Keratinocyte (primary cell): ENCODE data around the gene IRX4.

ENCODE experiments used
- CTCF ChIP-seq, 3 experiments: IDR thresholded peaks in 1 of 3; conservative IDR thresholded peaks in 1 of 3; optimal IDR thresholded peaks in 1 of 3; 2 replicates in 2 of 3; 3 replicates in 1 of 3; pipeline versions ENCODE3 to v1.5.1; 2011; ENCODE audit warnings: low read length in 3 of 3, mild to moderate bottlenecking in 3 of 3, moderate library complexity in 2 of 3, control low read depth in 1 of 3, inconsistent platforms in 1 of 3; ENCODE audit not compliant: insufficient read depth in 2 of 3; ENCODE audit errors: extremely low read depth in 1 of 3
- EZH2 ChIP-seq: IDR thresholded peaks from one replicate; pipeline ENCODE4 v1.6.1; 2012; ENCODE audit warnings: inconsistent platforms, mild to moderate bottlenecking, low read length, moderate library complexity

- TF ChIP-seq CTCF (optimal IDR thresholded peaks at IDR 0.05 in 1 of 3, IDR thresholded peaks at IDR 0.05 in 1 of 3, conservative IDR thresholded peaks at IDR 0.05 in 1 of 3; ENCODE audit: extremely low read depth in 1 of 3, insufficient read depth in 2 of 3, low read length in 3 of 3) (no peak), EZH2 (no peak)
These were observed 27.1 kb downstream of the IRX4 start for GRCh38 chr5:1855596-1855995.
